ENCODE data around the gene HMG20B. TPM values are rescaled to one million over a fixed set of nuclear protein-coding genes. Genes with fewer than 3 reads are reported as not detected.
"Not testable (repeated sequence)": the region's sequence is repeated elsewhere in the genome, so short reads cannot be mapped to it uniquely, and the experiment has no call there.

Gene HMG20B
- total and polyA plus RNA-seq, 5 donors = 35.7 to 50.5 (median 36.6) TPM

GRCh38 chr19:3575949-3576673 lies 3.4 kb downstream of the HMG20B start:
- Histone ChIP-seq H3K4me1 (ENCODE audit: control insufficient read depth, insufficient read depth, low read length) (no peaks in the 10 kb centered on the region), H3K27me3 (ENCODE audit: control insufficient read depth, insufficient read depth) (no peaks in the 10 kb centered on the region), H3K4me3 (ENCODE audit: low read length) (no peak overlapping the region), H3K9me3 (ENCODE audit: control insufficient read depth, low read length) (no peaks in the 10 kb centered on the region), H3K27ac (ENCODE audit: low read length) (no peak overlapping the region)
- DNase-seq (peak in 1 of 3 donors; percentile 59), ATAC-seq (no peak)
- WGBS = 87% methylated on average over 29 of the region's 29 CpGs
- intact Hi-C loops (cut with DNase I) = loop anchor here in 1 of 4 donors (10.0 kb wide), 1 partner anchor 49 kb away; the partner anchor contains the start of gene CACTIN

DNA sequence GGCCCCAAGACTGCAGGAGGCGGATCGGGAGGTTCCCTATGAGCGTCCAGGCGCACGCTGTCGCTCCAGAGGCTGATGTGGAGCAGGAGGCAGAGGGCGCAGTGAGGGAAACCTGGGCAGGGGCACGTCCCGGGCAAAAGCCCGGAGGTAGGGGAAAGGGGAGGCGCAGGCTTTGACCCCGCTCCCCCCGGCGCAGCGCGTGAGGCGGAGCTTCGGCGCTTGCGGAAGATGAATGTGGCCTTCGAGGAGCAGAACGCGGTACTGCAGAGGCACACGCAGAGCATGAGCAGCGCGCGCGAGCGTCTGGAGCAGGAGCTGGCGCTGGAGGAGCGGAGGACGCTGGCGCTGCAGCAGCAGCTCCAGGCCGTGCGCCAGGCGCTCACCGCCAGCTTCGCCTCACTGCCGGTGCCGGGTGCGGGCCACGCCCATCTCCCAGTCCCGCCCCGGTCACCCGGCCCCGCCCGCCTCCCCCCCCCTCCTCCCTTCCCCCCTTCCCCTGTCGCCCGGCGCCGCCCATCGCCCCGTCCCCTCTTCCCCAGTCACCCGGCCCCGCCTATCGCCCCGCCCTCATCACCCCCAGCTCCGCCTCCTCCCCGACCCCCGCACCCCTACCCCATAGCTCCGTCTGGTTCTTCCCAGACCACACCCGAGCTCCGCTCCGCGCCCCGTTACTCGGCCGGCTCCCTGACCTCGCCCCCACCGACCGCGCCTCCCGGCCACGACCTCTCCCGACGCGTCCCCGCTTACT lies 4.1 kb downstream of the HMG20B start:
- no peaks in the 10 kb centered on the region for H3K9me3 ChIP-seq (ENCODE audit: control insufficient read depth, low read length)
- WGBS = 46% methylated on average over 75 of the region's 78 CpGs
- intact Hi-C loops (cut with DNase I) = loop anchor here in 1 of 4 donors (10.0 kb wide), 1 partner anchor 48 kb away; the partner anchor contains the start of gene CACTIN
- no peak overlapping the region for H3K4me3 ChIP-seq (ENCODE audit: low read length)
- no peaks in the 10 kb centered on the region for H3K4me1 ChIP-seq (ENCODE audit: control insufficient read depth, insufficient read depth, low read length)
- peak; percentile 21 to 24 for ATAC-seq
- H3K27ac ChIP-seq (ENCODE audit: low read length) = no peak overlapping the region
- DNase-seq = peak; percentile 79 to 91 (median 91)
- H3K27me3 ChIP-seq (ENCODE audit: control insufficient read depth, insufficient read depth) = no peaks in the 10 kb centered on the region

DNA sequence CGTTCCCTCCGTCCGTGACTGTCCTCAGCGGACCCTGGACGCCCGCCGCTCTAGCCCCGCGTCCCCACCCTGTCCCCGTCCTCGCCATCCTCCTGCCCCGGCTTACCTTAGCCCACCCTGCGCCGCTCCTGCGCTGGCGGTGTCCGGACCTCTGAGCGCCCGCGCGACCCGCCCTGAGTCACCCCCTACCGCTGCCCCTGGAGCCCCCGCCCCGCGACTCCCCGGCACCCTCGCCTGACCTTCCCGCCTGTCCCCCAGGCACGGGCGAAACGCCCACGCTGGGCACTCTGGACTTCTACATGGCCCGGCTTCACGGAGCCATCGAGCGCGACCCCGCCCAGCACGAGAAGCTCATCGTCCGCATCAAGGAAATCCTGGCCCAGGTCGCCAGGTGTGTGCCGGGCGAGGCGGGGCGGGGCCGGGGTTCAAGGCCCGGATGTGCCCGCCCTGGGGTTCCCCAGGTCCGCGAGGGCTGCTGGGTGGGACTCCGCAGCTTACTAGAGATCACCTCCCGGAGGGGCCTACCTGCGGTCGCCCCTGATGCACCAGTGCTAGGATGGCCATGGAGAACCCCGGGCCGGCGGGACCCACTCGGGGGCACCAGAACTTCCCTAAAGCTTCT lies 5.1 kb downstream of the HMG20B start:
- Histone ChIP-seq H3K27ac (ENCODE audit: low read length) (no peak overlapping the region), H3K4me1 (ENCODE audit: control insufficient read depth, insufficient read depth, low read length) (no peaks in the 10 kb centered on the region), H3K4me3 (ENCODE audit: low read length) (no peak overlapping the region), H3K27me3 (ENCODE audit: control insufficient read depth, insufficient read depth) (no peaks in the 10 kb centered on the region), H3K9me3 (ENCODE audit: control insufficient read depth, low read length) (no peaks in the 10 kb centered on the region)
- intact Hi-C loops (cut with DNase I) = loop anchor here in 1 of 4 donors (10.0 kb wide), 1 partner anchor 47 kb away; the partner anchor contains the start of gene CACTIN
- DNase-seq (peak; percentile 33 to 73 (median 61)), ATAC-seq (no peak)
- 88% methylated on average over 60 of the region's 60 CpGs for WGBS

GRCh38 chr19:3578390-3578789 lies 5.6 kb downstream of the HMG20B start:
- Histone ChIP-seq H3K4me3 (ENCODE audit: low read length) (no peak overlapping the region), H3K4me1 (ENCODE audit: control insufficient read depth, insufficient read depth, low read length) (no peaks in the 10 kb centered on the region), H3K9me3 (ENCODE audit: control insufficient read depth, low read length) (no peaks in the 10 kb centered on the region), H3K27ac (ENCODE audit: low read length) (no peak overlapping the region), H3K27me3 (ENCODE audit: control insufficient read depth, insufficient read depth) (no peaks in the 10 kb centered on the region)
- intact Hi-C loops (cut with DNase I) = loop anchor here in 1 of 4 donors (10.0 kb wide), 1 partner anchor 46 kb away; the partner anchor contains the start of gene CACTIN
- WGBS = 85% methylated on average over 17 of the region's 17 CpGs
- no peak for DNase-seq
- ATAC-seq = no peak

GRCh38 chr19:3580156-3580934 lies 7.6 kb downstream of the HMG20B start:
- Histone ChIP-seq H3K27me3 (ENCODE audit: control insufficient read depth, insufficient read depth) (no peaks in the 10 kb centered on the region), H3K4me3 (ENCODE audit: low read length) (no peak overlapping the region), H3K9me3 (ENCODE audit: control insufficient read depth, low read length) (no peaks in the 10 kb centered on the region), H3K4me1 (ENCODE audit: control insufficient read depth, insufficient read depth, low read length) (no peaks in the 10 kb centered on the region), H3K27ac (ENCODE audit: low read length) (no peak overlapping the region)
- DNase-seq = no peak
- WGBS = 42% methylated on average over 11 of the region's 11 CpGs
- ATAC-seq = peak in 1 of 2 donors; percentile 45
- intact Hi-C loops (cut with DNase I) = no loop called here

DNA sequence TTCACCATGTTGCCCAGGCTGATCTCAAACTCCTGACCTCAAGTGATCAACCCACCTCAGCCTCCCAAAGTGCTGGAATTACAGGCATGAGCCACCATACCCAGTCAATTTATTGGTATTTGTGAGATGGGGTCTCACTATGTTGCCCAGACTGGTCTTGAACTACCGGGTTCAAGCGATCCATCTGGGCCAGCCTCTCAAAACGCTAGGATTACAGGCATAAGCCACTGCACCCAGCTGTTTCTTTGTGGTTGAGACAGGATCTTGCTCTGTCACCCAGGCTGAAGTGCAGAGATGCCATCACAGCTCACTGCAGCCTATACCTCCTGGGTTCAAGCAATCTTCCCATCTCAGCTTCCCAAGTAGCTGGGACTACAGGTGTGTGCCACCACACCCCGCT lies 9.0 kb downstream of the HMG20B start:
- H3K4me1 ChIP-seq (ENCODE audit: control insufficient read depth, insufficient read depth, low read length); H3K4me3 ChIP-seq (ENCODE audit: low read length); H3K27ac ChIP-seq (ENCODE audit: low read length); H3K9me3 ChIP-seq (ENCODE audit: control insufficient read depth, low read length); ATAC-seq; DNase-seq; H3K27me3 ChIP-seq (ENCODE audit: control insufficient read depth, insufficient read depth); intact Hi-C loops (cut with DNase I): not testable (repeated sequence)
- 92% methylated on average over 4 of the region's 4 CpGs for whole genome bisulfite sequencing

DNA sequence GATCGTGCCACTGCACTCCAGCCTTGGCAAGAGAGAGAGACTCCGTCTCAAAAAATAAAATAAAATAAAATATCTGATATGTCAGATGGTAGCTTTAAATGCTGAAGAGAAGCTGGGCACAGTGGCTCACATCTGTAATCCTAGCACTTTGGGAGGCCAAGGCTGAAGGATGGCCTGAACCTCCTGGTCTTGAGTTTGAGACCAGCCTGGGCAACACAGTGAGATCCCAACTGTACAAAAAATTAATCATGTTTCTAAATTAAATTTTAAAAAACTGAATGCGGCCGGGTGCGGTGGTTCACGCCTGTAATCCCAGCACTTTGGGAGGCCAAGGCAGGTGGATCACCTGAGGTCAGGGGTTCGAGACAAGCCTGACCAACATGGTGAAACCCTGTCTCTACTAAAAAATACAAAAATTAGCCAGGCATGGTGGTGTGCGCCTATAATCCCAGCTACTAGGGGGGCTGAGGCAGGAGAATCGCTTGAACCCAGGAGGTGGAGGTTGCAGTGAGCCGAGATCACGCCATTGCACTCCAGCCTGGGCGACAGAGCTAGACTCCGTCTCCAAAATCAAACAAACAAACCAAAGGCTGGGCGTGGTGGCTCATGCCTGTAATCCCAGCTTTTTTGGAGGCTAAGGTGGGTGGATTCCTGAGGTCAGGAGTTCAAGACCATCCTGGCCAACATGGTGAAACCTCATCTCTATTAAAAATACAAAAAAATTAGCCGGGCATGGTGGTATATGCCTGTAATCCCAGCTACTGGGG lies 11.5 kb downstream of the HMG20B start:
- H3K27ac ChIP-seq (ENCODE audit: low read length); ATAC-seq; H3K4me3 ChIP-seq (ENCODE audit: low read length); intact Hi-C loops (cut with DNase I); H3K27me3 ChIP-seq (ENCODE audit: control insufficient read depth, insufficient read depth); H3K4me1 ChIP-seq (ENCODE audit: control insufficient read depth, insufficient read depth, low read length); H3K9me3 ChIP-seq (ENCODE audit: control insufficient read depth, low read length); DNase-seq: not testable (repeated sequence)
- WGBS = 91% methylated on average over 15 of the region's 15 CpGs

DNA sequence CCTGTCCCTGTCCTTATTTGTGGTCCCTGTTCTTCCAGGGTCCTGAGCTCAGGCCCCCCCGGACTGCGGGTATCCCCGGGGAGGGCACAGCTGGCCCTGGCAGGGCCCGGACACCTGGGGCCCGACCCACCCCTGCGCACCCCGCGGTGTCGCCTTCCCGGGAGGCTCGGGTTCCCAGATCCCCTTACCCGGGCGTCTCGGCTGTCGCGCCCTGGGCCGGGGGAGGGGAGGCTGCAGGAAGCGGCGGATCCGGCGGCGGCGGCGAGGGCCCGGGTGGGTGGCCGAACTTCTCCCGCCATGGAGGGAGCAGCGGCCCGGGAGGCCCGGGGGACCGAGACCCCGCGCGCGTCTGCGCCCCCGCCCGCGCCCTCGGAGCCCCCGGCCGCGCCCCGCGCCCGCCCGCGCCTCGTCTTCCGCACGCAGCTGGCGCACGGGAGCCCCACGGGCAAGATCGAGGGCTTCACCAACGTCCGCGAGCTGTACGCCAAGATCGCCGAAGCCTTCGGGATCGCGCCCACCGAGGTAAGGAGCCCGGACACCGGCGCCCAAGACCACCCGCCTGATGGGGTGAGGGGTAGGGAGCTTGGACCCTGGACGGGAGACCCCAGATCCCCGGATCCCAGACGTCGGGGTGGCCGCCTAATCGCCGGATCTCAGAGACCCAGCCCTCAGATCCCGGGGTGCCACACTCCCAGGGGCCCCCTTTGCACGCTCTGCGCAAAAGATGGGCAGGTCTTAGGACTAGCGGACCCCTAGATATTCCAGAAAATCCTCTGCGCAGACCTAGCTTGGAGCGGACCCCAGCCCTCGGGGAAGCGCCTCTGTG lies 12.8 kb downstream of the HMG20B start, which contains the start of gene GIPC3:
GIPC3 (plus strand) TSS at position 178 of the 826 bp plus-strand sequence; CDS start at position 298, 120 bp downstream.
- Histone ChIP-seq H3K9me3 (ENCODE audit: control insufficient read depth, low read length) (no peaks in the 10 kb centered on the region), H3K4me3 (ENCODE audit: low read length) (peak within 1 kb of the TSS; percentile 44), H3K27ac (ENCODE audit: low read length) (no peak within 1 kb of the TSS), H3K27me3 (ENCODE audit: control insufficient read depth, insufficient read depth) (no peaks in the 10 kb centered on the region), H3K4me1 (ENCODE audit: control insufficient read depth, insufficient read depth, low read length) (no peaks in the 10 kb centered on the region)
- intact Hi-C loops (cut with DNase I) = no loop called here
- DNase-seq (peak in 1 of 3 donors; percentile 62), ATAC-seq (peak; percentile 6 to 17)
- 6% methylated on average over 84 of the region's 84 CpGs for WGBS

DNA sequence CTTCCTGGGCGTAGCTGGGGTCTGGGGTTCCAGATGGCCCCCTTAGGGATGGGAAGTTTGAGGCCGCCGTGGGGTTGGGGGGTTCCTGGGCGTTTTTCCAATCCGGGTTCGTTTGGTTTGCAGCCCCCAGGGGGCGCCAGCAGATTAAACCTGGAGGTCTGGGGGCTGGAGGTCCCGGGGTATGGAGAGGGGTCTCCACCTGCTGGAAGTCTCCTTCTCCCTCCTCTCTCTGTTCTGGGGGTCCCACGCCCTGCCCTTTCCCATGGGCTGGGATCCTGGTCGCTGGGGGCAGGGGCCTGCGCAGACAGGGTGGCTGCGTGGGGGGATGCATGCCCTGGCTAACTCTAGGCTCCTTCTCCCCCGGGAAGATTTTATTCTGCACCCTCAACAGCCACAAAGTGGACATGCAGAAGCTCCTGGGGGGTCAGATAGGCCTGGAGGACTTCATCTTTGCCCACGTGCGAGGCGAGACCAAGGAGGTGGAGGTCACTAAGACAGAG lies 13.4 kb downstream of the HMG20B start:
- H3K27ac ChIP-seq (ENCODE audit: low read length) = no peak overlapping the region
- ATAC-seq (peak; percentile 35 to 49), DNase-seq (peak in 1 of 3 donors; percentile 70)
- H3K27me3 ChIP-seq (ENCODE audit: control insufficient read depth, insufficient read depth) = no peaks in the 10 kb centered on the region
- H3K9me3 ChIP-seq (ENCODE audit: control insufficient read depth, low read length) = no peaks in the 10 kb centered on the region
- intact Hi-C loops (cut with DNase I) = no loop called here
- H3K4me1 ChIP-seq (ENCODE audit: control insufficient read depth, insufficient read depth, low read length) = no peaks in the 10 kb centered on the region
- H3K4me3 ChIP-seq (ENCODE audit: low read length) = peak overlapping the region; percentile 44
- 27% methylated on average over 16 of the region's 16 CpGs for WGBS

Measured in right cardiac atrium (tissue), 5 donors.